ENCODE results near the gene GRIK4. TPM values are rescaled to one million over a fixed set of nuclear protein-coding genes. Genes with fewer than 3 reads are reported as not detected.
A peak's percentile ranks its signal among the peaks of the same experiment; 100 is the strongest.

GRIK4 gene
- polyA plus RNA-seq, 1 donor from 2014 or later: 3.4 TPM

- Histone ChIP-seq H3K36me3 (ENCODE audit: insufficient read depth, low read length) (no peaks in the 10 kb centered on the region), H3K79me2 (replicated peaks; ENCODE audit: insufficient read depth, low read length) (no peaks in the 10 kb centered on the region), H3K27me3 (ENCODE audit: insufficient read depth, low read depth, low read length) (no peaks in the 10 kb centered on the region), H3K9me2 (ENCODE audit: insufficient read depth, low read length) (no peaks in the 10 kb centered on the region), H3F3A (ENCODE audit: insufficient read depth, low read length, poor library complexity, severe bottlenecking) (no peaks in the 10 kb centered on the region), H2AFZ (ENCODE audit: low read depth, low read length) (no peak overlapping the region), H3K27ac (ENCODE audit: low read length) (no peak overlapping the region), H3K9me3 (ENCODE audit: low read length) (no peaks in the 10 kb centered on the region), H4K20me1 (ENCODE audit: insufficient read depth) (no peaks in the 10 kb centered on the region), H3K4me2 (ENCODE audit: low read length) (no peak overlapping the region), H3K9ac (ENCODE audit: low read length) (no peak overlapping the region), H3K4me3 (ENCODE audit: low read length) (no peak overlapping the region)
- no peak for TF ChIP-seq EP300 (conservative IDR thresholded peaks at IDR 0.05; ENCODE audit: poor library complexity, severe bottlenecking)
- no peak for TF ChIP-seq EZH2 (IDR thresholded peaks at IDR 0.05; ENCODE audit: borderline replicate concordance, insufficient read depth, low read length, poor library complexity, severe bottlenecking)
- TF ChIP-seq, protein P1, sequence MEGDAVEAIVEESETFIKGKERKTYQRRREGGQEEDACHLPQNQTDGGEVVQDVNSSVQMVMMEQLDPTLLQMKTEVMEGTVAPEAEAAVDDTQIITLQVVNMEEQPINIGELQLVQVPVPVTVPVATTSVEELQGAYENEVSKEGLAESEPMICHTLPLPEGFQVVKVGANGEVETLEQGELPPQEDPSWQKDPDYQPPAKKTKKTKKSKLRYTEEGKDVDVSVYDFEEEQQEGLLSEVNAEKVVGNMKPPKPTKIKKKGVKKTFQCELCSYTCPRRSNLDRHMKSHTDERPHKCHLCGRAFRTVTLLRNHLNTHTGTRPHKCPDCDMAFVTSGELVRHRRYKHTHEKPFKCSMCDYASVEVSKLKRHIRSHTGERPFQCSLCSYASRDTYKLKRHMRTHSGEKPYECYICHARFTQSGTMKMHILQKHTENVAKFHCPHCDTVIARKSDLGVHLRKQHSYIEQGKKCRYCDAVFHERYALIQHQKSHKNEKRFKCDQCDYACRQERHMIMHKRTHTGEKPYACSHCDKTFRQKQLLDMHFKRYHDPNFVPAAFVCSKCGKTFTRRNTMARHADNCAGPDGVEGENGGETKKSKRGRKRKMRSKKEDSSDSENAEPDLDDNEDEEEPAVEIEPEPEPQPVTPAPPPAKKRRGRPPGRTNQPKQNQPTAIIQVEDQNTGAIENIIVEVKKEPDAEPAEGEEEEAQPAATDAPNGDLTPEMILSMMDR (IDR thresholded peaks at IDR 0.05; ENCODE audit: poor library complexity, severe bottlenecking): peak; percentile 87
- no peak for TF ChIP-seq POLR2AphosphoS5 (IDR thresholded peaks at IDR 0.05)
- TF ChIP-seq TAF1 (IDR thresholded peaks at IDR 0.05; ENCODE audit: low read depth): no peak
- peak; percentile 82 for TF ChIP-seq RAD21 (conservative IDR thresholded peaks at IDR 0.05)
- TF ChIP-seq SMC3 (conservative IDR thresholded peaks at IDR 0.05; ENCODE audit: poor library complexity): peak; percentile 85
- TF ChIP-seq REST (IDR thresholded peaks at IDR 0.05; ENCODE audit: borderline replicate concordance): no peak
- TF ChIP-seq MXI1 (conservative IDR thresholded peaks at IDR 0.05; ENCODE audit: poor library complexity, severe bottlenecking): no peak
Measured at GRCh38 chr11:120801801-120802689, 290.5 kb downstream of the GRIK4 start.

- no peak for TF ChIP-seq MXI1 (conservative IDR thresholded peaks at IDR 0.05; ENCODE audit: poor library complexity, severe bottlenecking)
- TF ChIP-seq TAF1 (IDR thresholded peaks at IDR 0.05; ENCODE audit: low read depth): no peak
- TF ChIP-seq, protein P1 (IDR thresholded peaks at IDR 0.05; ENCODE audit: poor library complexity, severe bottlenecking): no peak
- TF ChIP-seq POLR2AphosphoS5 (IDR thresholded peaks at IDR 0.05): no peak
- no peak for TF ChIP-seq EP300 (conservative IDR thresholded peaks at IDR 0.05; ENCODE audit: poor library complexity, severe bottlenecking)
- no peak for TF ChIP-seq RAD21 (conservative IDR thresholded peaks at IDR 0.05)
- TF ChIP-seq REST (IDR thresholded peaks at IDR 0.05; ENCODE audit: borderline replicate concordance): no peak
- no peak for TF ChIP-seq EZH2 (IDR thresholded peaks at IDR 0.05; ENCODE audit: borderline replicate concordance, insufficient read depth, low read length, poor library complexity, severe bottlenecking)
- TF ChIP-seq SMC3 (conservative IDR thresholded peaks at IDR 0.05; ENCODE audit: poor library complexity): no peak
- Histone ChIP-seq H3K36me3 (ENCODE audit: insufficient read depth, low read length) (no peaks in the 10 kb centered on the region), H3K27me3 (ENCODE audit: insufficient read depth, low read depth, low read length) (no peaks in the 10 kb centered on the region)
Measured at GRCh38 chr11:120805960-120806555, 294.5 kb downstream of the GRIK4 start.

More at GRCh38 chr11:120805960-120806555, 294.5 kb downstream of the GRIK4 start:
- Histone ChIP-seq H3K9ac (ENCODE audit: low read length) (no peak overlapping the region), H2AFZ (ENCODE audit: low read depth, low read length) (no peak overlapping the region), H3F3A (ENCODE audit: insufficient read depth, low read length, poor library complexity, severe bottlenecking) (no peaks in the 10 kb centered on the region), H3K4me2 (ENCODE audit: low read length) (no peak overlapping the region), H3K79me2 (replicated peaks; ENCODE audit: insufficient read depth, low read length) (no peaks in the 10 kb centered on the region), H3K27ac (ENCODE audit: low read length) (no peak overlapping the region), H3K9me2 (ENCODE audit: insufficient read depth, low read length) (no peaks in the 10 kb centered on the region), H3K9me3 (ENCODE audit: low read length) (no peaks in the 10 kb centered on the region), H4K20me1 (ENCODE audit: insufficient read depth) (no peaks in the 10 kb centered on the region), H3K4me3 (ENCODE audit: low read length) (no peak overlapping the region)

Data from neural cell (in vitro differentiated cells).